Skeletal muscle tissue (tissue), 4 donors: ENCODE results near the gene DEFB114. TPM values are rescaled to one million over a fixed set of nuclear protein-coding genes. Genes with fewer than 3 reads are reported as not detected.

Source experiments
- H3K27ac ChIP-seq: one replicate; pipeline ENCODE4 v1.7.0; 2013; ENCODE audit warnings: mild to moderate bottlenecking, low read depth, low read length, inconsistent platforms
- H3K27me3 ChIP-seq, 3 donors: one replicate each; pipeline ENCODE4 v1.7.0; 2013; ENCODE audit warnings: low read length in 3 of 3; ENCODE audit not compliant: control insufficient read depth in 3 of 3, insufficient read depth in 3 of 3
- H3K36me3 ChIP-seq, 3 donors: one replicate each; pipeline ENCODE4 v1.7.0; 2013; ENCODE audit warnings: low read length in 3 of 3; ENCODE audit not compliant: control insufficient read depth in 3 of 3, insufficient read depth in 3 of 3
- H3K4me1 ChIP-seq, 3 donors: one replicate each; pipeline ENCODE4 v1.7.0; 2013; ENCODE audit warnings: low read length in 3 of 3, mild to moderate bottlenecking in 3 of 3; ENCODE audit not compliant: control insufficient read depth in 3 of 3, insufficient read depth in 3 of 3
- H3K4me3 ChIP-seq, 3 donors: one replicate each; pipeline ENCODE4 v1.7.0; 2013; ENCODE audit warnings: low read length in 3 of 3
- H3K9ac ChIP-seq, 3 donors: one replicate each; pipeline ENCODE4 v1.7.0; 2013; ENCODE audit warnings: low read length in 3 of 3, mild to moderate bottlenecking in 3 of 3, moderate library complexity in 2 of 3, low read depth in 1 of 3
- H3K9me3 ChIP-seq, 3 donors: one replicate each; pipeline ENCODE4 v1.7.0; 2013; ENCODE audit warnings: low read length in 3 of 3; ENCODE audit not compliant: control insufficient read depth in 3 of 3
- total RNA-seq: library from RNA; depleted of rRNA; stranded (reverse); fragments of >200 nt; gene quantifications from one replicate; pipeline ENCODE4 v1.2.3, GENCODE V29; 2014
- donor health status: Osteomylitis.

DEFB114 gene, protein sequence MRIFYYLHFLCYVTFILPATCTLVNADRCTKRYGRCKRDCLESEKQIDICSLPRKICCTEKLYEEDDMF
- not detected for total RNA-seq

DNA sequence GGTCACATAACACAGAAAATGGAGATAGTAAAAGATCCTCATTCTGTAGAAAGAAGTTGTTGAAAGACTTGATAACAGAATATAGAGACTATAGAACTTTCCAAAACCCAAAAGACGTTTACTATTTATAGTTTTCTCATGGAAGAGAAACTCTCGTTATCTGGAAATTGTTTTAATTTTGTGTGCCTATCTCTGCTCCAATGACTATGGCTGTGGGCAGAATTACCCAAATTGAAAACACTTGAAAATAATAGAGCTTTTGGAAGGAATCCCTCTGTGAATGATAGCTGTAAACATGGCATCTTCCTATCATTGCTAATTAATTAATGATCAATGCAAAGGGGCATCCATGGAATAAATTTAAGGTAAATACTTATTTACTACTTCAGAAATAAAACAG is at the start of gene DEFB114:
TSS of gene DEFB114 (minus strand) at position 101 of the 400 bp plus-strand sequence. CDS start at position 42, 59 bp downstream.
- Histone ChIP-seq H3K27ac (no peak within 1 kb of the TSS), H3K4me3 (no peak within 1 kb of the TSS), H3K9ac (no peak within 1 kb of the TSS), H3K36me3 (no peaks in the 10 kb centered on the region), H3K27me3 (no peaks in the 10 kb centered on the region), H3K4me1 (no peaks in the 10 kb centered on the region), H3K9me3 (no peaks in the 10 kb centered on the region)

- Histone ChIP-seq H3K4me1 (no peaks in the 10 kb centered on the region), H3K9ac (no peak overlapping the region), H3K4me3 (no peak overlapping the region), H3K27ac (no peak overlapping the region), H3K27me3 (no peaks in the 10 kb centered on the region), H3K9me3 (no peaks in the 10 kb centered on the region), H3K36me3 (no peaks in the 10 kb centered on the region)
Observed at GRCh38 chr6:50007819-50008218, 43.9 kb upstream of the DEFB114 start.

DNA sequence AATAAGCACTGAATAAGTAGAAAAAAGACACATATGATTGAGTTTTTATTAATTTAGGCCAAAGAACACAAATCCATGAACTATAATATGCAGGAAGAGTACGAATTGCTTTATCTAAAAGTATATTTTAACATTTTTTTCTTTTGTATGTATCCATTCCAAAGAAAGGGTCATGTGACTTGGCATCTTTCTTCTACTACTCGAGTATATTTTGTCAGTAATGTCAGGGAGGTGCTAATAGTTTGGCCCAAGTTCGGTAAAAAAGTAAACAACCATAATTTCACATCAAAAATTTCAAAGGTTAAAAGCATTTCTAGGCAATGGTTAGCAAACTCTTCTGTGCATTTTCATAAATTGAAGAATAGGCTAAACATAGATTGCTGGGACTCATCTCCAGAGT is 39.2 kb upstream of the DEFB114 start:
- no peak overlapping the region for H3K27ac ChIP-seq
- H3K9me3 ChIP-seq: no peaks in the 10 kb centered on the region
- no peaks in the 10 kb centered on the region for H3K27me3 ChIP-seq
- H3K4me1 ChIP-seq: no peaks in the 10 kb centered on the region
- H3K9ac ChIP-seq: no peak overlapping the region
- H3K4me3 ChIP-seq: no peak overlapping the region
- no peaks in the 10 kb centered on the region for H3K36me3 ChIP-seq

DNA sequence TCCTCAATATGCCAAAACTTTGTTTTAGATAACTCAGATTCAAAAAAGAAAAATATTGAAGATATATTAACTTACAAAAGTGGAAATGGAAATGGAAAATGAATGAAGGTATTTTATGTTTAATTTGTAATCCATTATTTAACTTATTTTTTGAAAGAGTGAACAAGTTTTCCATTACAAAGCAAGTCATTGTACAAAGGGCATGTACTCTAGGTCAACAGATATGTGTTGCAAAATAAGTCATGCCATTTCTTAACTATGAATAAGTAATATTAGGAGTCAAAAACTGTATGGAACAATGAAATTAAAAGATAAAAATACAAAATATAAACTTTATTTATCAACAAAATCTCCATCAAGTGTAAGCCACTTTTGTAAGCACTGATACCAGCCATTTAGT is 31.3 kb upstream of the DEFB114 start:
- no peak overlapping the region for H3K9ac ChIP-seq
- H3K36me3 ChIP-seq: no peaks in the 10 kb centered on the region
- no peaks in the 10 kb centered on the region for H3K4me1 ChIP-seq
- no peaks in the 10 kb centered on the region for H3K9me3 ChIP-seq
- no peaks in the 10 kb centered on the region for H3K27me3 ChIP-seq
- H3K4me3 ChIP-seq: no peak overlapping the region
- no peak overlapping the region for H3K27ac ChIP-seq

GRCh38 chr6:49988900-49989299 is 24.9 kb upstream of the DEFB114 start:
- Histone ChIP-seq H3K9ac (no peak overlapping the region), H3K9me3 (no peaks in the 10 kb centered on the region), H3K27me3 (no peaks in the 10 kb centered on the region)

GRCh38 chr6:49987749-49988148 is 23.8 kb upstream of the DEFB114 start:
- Histone ChIP-seq H3K27me3 (no peaks in the 10 kb centered on the region), H3K9me3 (no peaks in the 10 kb centered on the region), H3K27ac (no peak overlapping the region), H3K4me3 (no peak overlapping the region), H3K36me3 (no peaks in the 10 kb centered on the region), H3K9ac (no peak overlapping the region), H3K4me1 (no peaks in the 10 kb centered on the region)

More at GRCh38 chr6:49988900-49989299, 24.9 kb upstream of the DEFB114 start:
- H3K36me3 ChIP-seq: no peaks in the 10 kb centered on the region
- no peaks in the 10 kb centered on the region for H3K4me1 ChIP-seq
- H3K4me3 ChIP-seq: no peak overlapping the region
- no peak overlapping the region for H3K27ac ChIP-seq

DNA sequence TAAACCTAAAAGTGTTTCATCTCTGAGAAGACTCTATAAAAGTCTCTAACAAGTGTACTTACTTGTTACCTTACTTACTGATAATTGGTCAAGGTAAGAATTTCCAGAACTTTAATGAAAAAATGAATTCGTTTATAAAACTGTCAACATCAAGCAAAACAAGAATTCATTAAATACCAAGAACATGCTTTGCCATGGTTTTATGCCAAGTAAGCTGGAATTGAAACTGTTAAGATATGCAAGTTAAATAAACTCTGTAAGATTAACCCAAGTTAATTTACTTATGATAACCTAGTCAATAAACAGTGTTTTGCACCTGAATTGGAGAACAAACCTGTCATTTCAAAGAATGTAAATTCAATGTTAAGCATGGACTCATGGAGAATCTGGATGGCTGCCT is 22.6 kb upstream of the DEFB114 start:
- Histone ChIP-seq H3K36me3 (no peaks in the 10 kb centered on the region), H3K4me1 (no peaks in the 10 kb centered on the region), H3K27me3 (no peaks in the 10 kb centered on the region), H3K9me3 (peaks cover 0 to 3% (median 0%) of the 10 kb centered on the region in 3 donors), H3K27ac (no peak overlapping the region), H3K4me3 (no peak overlapping the region), H3K9ac (no peak overlapping the region)

GRCh38 chr6:49982046-49982445 is 18.1 kb upstream of the DEFB114 start:
- Histone ChIP-seq H3K9ac (no peak overlapping the region), H3K4me1 (no peaks in the 10 kb centered on the region), H3K9me3 (peaks cover 0 to 3% (median 0%) of the 10 kb centered on the region in 3 donors)

GRCh38 chr6:49980898-49981297 is 16.9 kb upstream of the DEFB114 start:
- Histone ChIP-seq H3K36me3 (no peaks in the 10 kb centered on the region), H3K4me3 (no peak overlapping the region), H3K4me1 (no peaks in the 10 kb centered on the region), H3K27ac (no peak overlapping the region), H3K27me3 (no peaks in the 10 kb centered on the region), H3K9me3 (peaks cover 0 to 3% (median 0%) of the 10 kb centered on the region in 3 donors), H3K9ac (no peak overlapping the region)

More at GRCh38 chr6:49982046-49982445, 18.1 kb upstream of the DEFB114 start:
- no peaks in the 10 kb centered on the region for H3K27me3 ChIP-seq
- H3K27ac ChIP-seq: no peak overlapping the region
- no peaks in the 10 kb centered on the region for H3K36me3 ChIP-seq
- no peak overlapping the region for H3K4me3 ChIP-seq

- peaks cover 0 to 3% (median 0%) of the 10 kb centered on the region in 3 donors for H3K9me3 ChIP-seq
- H3K4me1 ChIP-seq: no peaks in the 10 kb centered on the region
- no peak overlapping the region for H3K4me3 ChIP-seq
- H3K36me3 ChIP-seq: no peaks in the 10 kb centered on the region
- no peak overlapping the region for H3K9ac ChIP-seq
- no peaks in the 10 kb centered on the region for H3K27me3 ChIP-seq
- no peak overlapping the region for H3K27ac ChIP-seq
Observed at GRCh38 chr6:49979584-49979983, 15.6 kb upstream of the DEFB114 start.
